LNCAP (cell line): ENCODE data around the gene GPR143.

Experiments used
- TF ChIP-seq, protein P1 (sequence below): fragments of 450-650 bp; IDR thresholded peaks from 2 replicates; pipeline ENCODE4 v1.5.1; 2017; ENCODE audit warnings: mild to moderate bottlenecking

Gene GPR143

DNA sequence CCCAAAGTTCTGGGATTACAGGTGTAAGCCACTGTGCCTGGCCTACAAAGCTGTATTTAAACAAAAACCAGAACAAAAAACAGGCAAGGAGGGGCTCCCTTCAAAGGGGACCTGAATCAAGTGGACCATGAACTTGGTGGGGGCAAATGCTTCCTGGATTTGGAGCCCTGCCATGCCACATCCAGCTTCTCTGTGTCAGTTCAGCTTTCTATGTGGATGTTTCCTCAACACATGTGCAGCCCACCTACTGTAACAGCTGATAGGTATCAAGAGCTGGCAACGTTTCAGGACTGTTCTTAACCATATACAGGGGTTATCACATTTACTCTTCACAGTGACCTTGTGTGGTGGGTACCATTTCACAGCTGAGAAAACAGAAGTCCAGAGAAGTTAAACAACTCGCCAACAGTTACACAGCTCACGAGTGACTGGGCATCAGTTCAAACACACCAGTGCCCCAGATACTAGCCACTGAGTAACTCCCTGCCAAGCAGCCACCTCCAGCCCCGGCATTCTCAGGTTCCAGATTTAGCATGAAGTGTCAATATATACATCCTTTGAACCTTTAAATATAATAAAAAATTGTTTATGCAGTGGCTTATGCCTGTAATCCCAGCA lies 7.5 kb downstream of the GPR143 start:
- TF ChIP-seq, protein P1, sequence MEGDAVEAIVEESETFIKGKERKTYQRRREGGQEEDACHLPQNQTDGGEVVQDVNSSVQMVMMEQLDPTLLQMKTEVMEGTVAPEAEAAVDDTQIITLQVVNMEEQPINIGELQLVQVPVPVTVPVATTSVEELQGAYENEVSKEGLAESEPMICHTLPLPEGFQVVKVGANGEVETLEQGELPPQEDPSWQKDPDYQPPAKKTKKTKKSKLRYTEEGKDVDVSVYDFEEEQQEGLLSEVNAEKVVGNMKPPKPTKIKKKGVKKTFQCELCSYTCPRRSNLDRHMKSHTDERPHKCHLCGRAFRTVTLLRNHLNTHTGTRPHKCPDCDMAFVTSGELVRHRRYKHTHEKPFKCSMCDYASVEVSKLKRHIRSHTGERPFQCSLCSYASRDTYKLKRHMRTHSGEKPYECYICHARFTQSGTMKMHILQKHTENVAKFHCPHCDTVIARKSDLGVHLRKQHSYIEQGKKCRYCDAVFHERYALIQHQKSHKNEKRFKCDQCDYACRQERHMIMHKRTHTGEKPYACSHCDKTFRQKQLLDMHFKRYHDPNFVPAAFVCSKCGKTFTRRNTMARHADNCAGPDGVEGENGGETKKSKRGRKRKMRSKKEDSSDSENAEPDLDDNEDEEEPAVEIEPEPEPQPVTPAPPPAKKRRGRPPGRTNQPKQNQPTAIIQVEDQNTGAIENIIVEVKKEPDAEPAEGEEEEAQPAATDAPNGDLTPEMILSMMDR: no peak

- TF ChIP-seq, protein P1: no peak
Observed at GRCh38 chrX:9757366-9757765, 8.3 kb downstream of the GPR143 start.

DNA sequence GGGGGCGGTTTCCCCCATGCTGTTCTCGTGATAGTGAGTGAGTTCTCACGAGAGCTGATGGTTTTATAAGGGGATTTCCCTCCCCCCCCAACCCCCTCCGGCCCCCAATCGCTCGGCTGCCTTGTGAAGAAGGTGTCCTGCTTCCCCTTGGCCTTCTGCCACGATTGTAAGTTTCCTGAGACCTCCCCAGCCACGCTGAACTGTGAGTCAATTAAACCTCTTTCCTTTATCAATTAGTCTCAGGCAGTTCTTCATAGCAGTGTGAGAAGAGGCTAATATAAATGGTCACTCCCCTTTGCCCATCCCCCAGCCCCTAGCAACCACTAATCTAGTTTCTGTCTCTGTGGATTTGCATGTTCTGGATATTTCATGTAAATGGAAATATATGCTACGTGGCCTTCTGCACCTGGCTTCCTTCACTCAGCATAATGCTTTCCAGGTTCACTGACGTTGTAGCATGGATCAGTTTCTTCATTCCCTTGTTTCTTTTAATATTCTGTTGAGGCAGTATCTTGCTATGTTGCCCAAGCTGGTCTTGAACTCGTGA lies 16.4 kb downstream of the GPR143 start:
- TF ChIP-seq, protein P1: no peak

DNA sequence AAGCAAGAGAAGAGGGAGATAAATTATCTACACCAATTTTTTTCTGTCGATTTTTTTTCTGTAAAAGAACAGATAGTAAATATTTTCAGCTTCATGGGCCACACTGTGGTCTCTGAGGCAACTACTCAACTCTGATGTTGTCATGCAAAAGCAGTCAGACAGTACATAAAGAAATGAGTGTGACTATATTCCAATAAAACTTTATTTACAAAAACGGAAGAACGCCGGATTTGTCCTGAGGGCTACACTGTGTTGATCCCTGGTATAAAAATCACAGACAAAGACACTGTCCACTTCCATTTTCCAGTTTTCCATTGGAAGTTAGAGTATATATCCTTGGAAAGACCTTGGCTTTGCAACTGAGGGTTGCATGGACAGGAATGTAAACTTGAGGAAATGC lies 18.0 kb downstream of the GPR143 start:
- TF ChIP-seq, protein P1: no peak

DNA sequence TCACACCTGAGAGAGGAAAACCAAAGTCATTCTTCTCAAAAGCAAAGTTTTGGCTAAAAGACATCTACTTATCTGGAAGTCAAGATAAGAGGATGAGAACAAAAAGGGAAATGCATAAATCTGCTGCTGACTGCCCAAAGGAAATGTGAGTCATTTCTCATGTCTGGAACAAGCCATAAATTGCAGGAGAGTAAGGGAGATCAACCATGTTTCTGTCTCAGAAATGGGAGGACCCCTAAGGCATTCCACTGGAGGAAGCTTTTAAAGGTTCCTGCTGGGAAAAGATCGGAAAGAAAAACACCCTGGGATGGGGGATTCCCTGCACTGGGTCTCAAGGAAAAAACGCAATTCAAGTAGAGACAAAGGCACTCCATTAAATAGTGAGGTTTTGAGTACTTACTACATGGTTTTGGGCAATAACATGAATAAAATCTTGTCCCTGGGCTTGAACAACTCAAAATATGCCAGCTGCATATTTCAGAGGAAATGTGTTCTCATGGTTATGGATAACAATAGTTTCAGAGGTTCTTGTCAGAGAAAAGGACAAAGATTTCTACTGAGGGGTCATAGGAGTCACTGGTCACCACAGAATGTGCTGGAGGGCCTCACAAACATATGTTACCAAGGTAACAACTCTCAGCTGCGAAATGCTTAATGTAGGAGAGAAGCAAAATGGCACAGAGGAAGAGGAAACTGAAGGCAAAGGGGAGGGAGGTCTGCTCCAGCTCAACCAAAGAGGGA lies 19.3 kb downstream of the GPR143 start:
- TF ChIP-seq, protein P1: no peak

DNA sequence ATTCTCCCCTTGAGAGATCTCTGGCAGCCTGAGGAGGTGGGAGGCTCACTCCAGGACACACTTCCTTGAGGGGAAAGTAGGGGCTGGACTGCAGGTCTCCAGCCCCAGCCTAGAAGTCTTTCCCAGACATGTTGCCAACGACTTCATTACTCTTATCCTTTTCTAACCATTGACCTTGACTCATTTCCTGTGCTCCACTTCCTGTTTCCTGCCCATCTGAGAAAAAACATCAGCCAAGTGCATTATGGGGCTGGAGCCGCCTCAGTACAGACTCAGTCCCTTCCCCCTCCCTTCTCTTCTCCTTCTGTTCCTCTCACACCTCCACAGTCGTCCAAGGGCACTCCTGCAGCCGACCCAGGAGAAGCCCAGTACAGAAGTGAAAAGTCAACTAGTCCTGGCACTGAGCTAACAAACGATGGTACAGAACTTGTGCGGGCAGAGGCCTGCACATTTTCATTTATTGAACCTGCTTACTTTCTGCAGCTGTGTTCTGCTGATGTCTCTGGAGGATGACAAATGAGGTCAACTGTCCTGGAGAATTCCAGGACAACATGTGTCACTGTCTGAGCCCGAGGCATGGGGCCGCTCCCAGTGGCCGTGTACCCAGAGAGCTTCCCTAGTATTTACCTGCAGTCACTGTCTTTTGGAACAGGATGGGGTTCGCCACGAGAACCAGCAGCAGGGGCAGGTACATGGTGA lies 20.1 kb downstream of the GPR143 start:
- TF ChIP-seq, protein P1: no peak

DNA sequence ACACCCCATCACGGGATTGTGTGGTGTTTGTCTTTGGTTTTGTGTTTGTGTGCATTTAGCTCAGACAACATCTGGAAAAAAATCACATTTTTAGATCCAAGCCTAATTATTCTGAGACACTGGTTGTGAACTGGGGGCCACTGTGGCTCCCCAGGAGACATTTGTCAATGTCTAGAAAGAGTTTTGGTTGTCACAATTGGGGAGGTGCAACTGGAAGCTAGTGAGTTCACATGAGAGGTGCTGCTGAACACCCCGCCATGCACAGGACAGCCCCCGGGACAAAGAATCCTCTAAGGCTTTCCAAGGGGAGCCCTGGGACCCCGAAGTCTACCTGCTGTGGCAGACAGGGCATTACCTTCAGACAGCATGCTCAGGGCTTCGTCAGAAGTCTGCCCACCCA lies 26.5 kb downstream of the GPR143 start:
- TF ChIP-seq, protein P1: no peak
